Loucy (cell line): ENCODE measurements around the gene MED13L.

ENCODE experiments used
- CTCF ChIP-seq: fragments of 200-600 bp; sonication (generic); conservative IDR thresholded peaks from 2 replicates; pipeline ENCODE4 v1.5.1; 2014; ENCODE audit warnings: mild to moderate bottlenecking, antibody characterized with exemption, low read length
- EZH2phosphoT487 ChIP-seq: fragments of 200-600 bp; IDR thresholded peaks from 2 replicates; pipeline ENCODE4 v1.6.1; 2018; ENCODE audit warnings: antibody characterized with exemption, mild to moderate bottlenecking, moderate library complexity, borderline replicate concordance

- no peak for TF ChIP-seq EZH2phosphoT487
- no peak for TF ChIP-seq CTCF
These were observed 103.5 kb downstream of the MED13L start for GRCh38 chr12:116174006-116174405.
